Left lung (tissue), 10 donors: ENCODE data around the gene IGF1R. TPM values are rescaled to one million over a fixed set of nuclear protein-coding genes. Genes with fewer than 3 reads are reported as not detected.
A peak's percentile ranks its signal among the peaks of the same experiment; 100 is the strongest.

Experiments used
- ATAC-seq: fragments of 200-7000 bp; cut with Tn5 transposase; one replicate; pipeline ENCODE4 v1.9.1; 2020; ENCODE audit warnings: moderate library complexity
- DNase-seq, 4 donors: peaks; one replicate each; pipeline ENCODE4 v3.0.0-alpha.2; 2013 to 2020
- H3K27ac ChIP-seq, 2 donors: fragments of 200-600 bp; sonication (generic) in 1 of 2; one replicate each; pipeline versions ENCODE4 v1.5.0 to v1.8.0; 2020 to 2021
- H3K27me3 ChIP-seq, 2 donors: fragments of 200-600 bp; sonication (generic) in 1 of 2; one replicate each; pipeline versions ENCODE4 v1.5.0 to v1.8.0; 2020 to 2021
- H3K36me3 ChIP-seq, 2 donors: fragments of 200-600 bp; sonication (generic) in 1 of 2; one replicate each; pipeline versions ENCODE4 v1.5.0 to v1.8.0; 2020 to 2021
- H3K4me1 ChIP-seq, 2 donors: fragments of 200-600 bp; one replicate each; pipeline ENCODE4 v1.8.0; 2021
- H3K4me3 ChIP-seq, 2 donors: fragments of 200-600 bp; sonication (generic) in 1 of 2; one replicate each; pipeline versions ENCODE4 v1.5.0 to v1.8.0; 2020 to 2021; ENCODE audit warnings: mild to moderate bottlenecking in 1 of 2
- H3K9me3 ChIP-seq, 2 donors: fragments of 200-600 bp; sonication (generic) in 1 of 2; one replicate each; pipeline versions ENCODE4 v1.5.0 to v1.8.0; 2020 to 2021
- intact Hi-C, 2 donors: fragments of 100-400 bp; cut with DNase I; formaldehyde crosslinking; loops; one replicate each; pipeline versions ENCODE4 v1.11.2 to v1.14.2; 2022
- polyA plus RNA-seq, 6 donors: library from polyadenylated mRNA; unstranded; fragments of 120-200 nt; gene quantifications; one replicate each; pipeline ENCODE4 v1.2.1, GENCODE V29; 2013; ENCODE audit not compliant: insufficient read length in 6 of 6
- total RNA-seq, 2 donors: library from RNA; stranded (reverse); fragmentation: NEBNext Ultra II Directional; extraction: Animal tissue kit (Norgen Biotek cat#: 25700); gene quantifications; one replicate each; pipeline ENCODE4 v1.2.1, GENCODE V29; 2021
- TF ChIP-seq, protein P1 (sequence below), 2 donors: fragments of 200-600 bp; sonication (generic) in 1 of 2; IDR thresholded peaks; one replicate each; pipeline versions ENCODE4 v1.5.0 to v1.8.0; 2021; ENCODE audit warnings: antibody characterized with exemption in 2 of 2
- donor health status: DM: no; HTN: yes; CAD: no.
- donor health status: DM: no; HTN: no; CAD: no.

The IGF1R gene
- total and polyA plus RNA-seq, 8 donors: 32.0 to 41.0 (median 37.0) TPM

DNA sequence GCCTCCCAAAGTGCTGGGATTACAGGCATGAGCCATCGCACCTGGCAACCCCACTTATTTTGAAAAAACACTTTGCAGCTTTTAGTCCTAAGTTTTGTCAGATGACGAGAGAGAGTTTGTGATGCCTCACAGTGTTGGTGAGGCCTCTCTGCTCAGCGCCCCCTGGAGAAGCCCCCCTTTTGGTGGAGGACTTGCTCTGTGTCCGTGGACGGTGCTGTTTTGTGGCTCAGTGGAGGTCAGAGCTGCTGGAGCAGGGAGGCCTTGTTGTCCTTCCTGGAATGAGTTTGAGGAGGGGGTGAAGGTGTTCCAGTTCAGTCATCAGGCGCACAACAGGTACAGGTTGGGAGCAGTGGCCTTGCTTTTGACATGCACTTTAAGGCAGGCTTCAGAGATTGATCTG lies 301.3 kb downstream of the IGF1R start:
- DNase-seq (no peak), ATAC-seq (no peak)
- no peaks in the 10 kb centered on the region for H3K9me3 ChIP-seq
- H3K4me1 ChIP-seq: peaks cover 0 to 37% of the 10 kb centered on the region in 2 donors
- peaks cover 0 to 58% of the 10 kb centered on the region in 2 donors for H3K36me3 ChIP-seq
- no peak overlapping the region for H3K27ac ChIP-seq
- TF ChIP-seq, protein P1, sequence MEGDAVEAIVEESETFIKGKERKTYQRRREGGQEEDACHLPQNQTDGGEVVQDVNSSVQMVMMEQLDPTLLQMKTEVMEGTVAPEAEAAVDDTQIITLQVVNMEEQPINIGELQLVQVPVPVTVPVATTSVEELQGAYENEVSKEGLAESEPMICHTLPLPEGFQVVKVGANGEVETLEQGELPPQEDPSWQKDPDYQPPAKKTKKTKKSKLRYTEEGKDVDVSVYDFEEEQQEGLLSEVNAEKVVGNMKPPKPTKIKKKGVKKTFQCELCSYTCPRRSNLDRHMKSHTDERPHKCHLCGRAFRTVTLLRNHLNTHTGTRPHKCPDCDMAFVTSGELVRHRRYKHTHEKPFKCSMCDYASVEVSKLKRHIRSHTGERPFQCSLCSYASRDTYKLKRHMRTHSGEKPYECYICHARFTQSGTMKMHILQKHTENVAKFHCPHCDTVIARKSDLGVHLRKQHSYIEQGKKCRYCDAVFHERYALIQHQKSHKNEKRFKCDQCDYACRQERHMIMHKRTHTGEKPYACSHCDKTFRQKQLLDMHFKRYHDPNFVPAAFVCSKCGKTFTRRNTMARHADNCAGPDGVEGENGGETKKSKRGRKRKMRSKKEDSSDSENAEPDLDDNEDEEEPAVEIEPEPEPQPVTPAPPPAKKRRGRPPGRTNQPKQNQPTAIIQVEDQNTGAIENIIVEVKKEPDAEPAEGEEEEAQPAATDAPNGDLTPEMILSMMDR (IDR thresholded peaks at IDR 0.05): no peak
- no peak overlapping the region for H3K4me3 ChIP-seq
- intact Hi-C loops: no loop called here
- H3K27me3 ChIP-seq: no peaks in the 10 kb centered on the region

DNA sequence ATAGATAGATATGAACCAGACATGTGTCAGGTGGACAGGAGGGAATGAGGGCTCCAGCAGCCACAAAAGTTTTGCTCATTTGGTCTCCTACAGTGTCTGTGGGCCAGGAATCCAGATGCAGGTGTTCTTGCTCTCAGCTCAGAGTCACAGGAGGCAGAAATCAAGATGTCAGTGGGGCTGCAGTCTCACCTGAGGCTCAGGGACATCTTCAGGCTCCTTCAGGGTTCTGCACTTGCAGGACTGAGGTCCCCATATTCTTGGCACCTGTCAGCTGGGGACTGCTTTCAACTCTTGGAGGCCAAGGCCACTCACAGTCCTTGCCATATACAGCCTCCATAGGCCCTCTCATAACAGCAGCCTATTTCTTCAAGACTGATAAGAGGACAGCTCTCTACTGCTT lies 301.9 kb downstream of the IGF1R start:
- no peak for ATAC-seq
- intact Hi-C loops: no loop called here
- H3K27me3 ChIP-seq: no peaks in the 10 kb centered on the region
- H3K27ac ChIP-seq: no peak overlapping the region
- peaks cover 0 to 43% of the 10 kb centered on the region in 2 donors for H3K4me1 ChIP-seq
- H3K4me3 ChIP-seq: no peak overlapping the region
- TF ChIP-seq, protein P1 (IDR thresholded peaks at IDR 0.05): no peak
- no peak for DNase-seq
- peaks cover 0 to 53% of the 10 kb centered on the region in 2 donors for H3K36me3 ChIP-seq
- no peaks in the 10 kb centered on the region for H3K9me3 ChIP-seq

DNA sequence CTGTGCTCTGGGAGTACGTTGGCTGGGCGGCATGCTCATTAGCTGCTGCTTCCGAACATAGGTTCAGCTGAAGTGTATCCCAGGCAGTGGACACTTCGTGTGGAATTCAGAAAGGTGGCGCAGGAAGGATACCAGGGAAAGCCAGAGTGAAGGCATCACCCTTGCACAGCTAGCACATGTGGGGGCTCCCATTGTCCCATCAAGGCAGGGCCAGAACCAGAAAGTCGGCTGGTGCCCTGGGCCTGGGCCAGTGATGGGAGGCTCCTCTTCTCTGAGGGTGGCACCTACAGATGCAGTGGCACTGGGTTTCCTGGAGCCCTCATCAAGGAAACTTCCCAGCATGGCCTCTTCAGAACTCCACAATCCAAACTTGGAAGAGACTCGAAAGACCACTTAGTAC lies 302.7 kb downstream of the IGF1R start:
- Histone ChIP-seq H3K36me3 (peaks cover 0 to 50% of the 10 kb centered on the region in 2 donors), H3K9me3 (no peaks in the 10 kb centered on the region), H3K27me3 (no peaks in the 10 kb centered on the region), H3K4me1 (peaks cover 0 to 51% of the 10 kb centered on the region in 2 donors), H3K27ac (no peak overlapping the region), H3K4me3 (no peak overlapping the region)
- DNase-seq: no peak
- intact Hi-C loops: no loop called here
- ATAC-seq: no peak
- TF ChIP-seq, protein P1 (IDR thresholded peaks at IDR 0.05): no peak

DNA sequence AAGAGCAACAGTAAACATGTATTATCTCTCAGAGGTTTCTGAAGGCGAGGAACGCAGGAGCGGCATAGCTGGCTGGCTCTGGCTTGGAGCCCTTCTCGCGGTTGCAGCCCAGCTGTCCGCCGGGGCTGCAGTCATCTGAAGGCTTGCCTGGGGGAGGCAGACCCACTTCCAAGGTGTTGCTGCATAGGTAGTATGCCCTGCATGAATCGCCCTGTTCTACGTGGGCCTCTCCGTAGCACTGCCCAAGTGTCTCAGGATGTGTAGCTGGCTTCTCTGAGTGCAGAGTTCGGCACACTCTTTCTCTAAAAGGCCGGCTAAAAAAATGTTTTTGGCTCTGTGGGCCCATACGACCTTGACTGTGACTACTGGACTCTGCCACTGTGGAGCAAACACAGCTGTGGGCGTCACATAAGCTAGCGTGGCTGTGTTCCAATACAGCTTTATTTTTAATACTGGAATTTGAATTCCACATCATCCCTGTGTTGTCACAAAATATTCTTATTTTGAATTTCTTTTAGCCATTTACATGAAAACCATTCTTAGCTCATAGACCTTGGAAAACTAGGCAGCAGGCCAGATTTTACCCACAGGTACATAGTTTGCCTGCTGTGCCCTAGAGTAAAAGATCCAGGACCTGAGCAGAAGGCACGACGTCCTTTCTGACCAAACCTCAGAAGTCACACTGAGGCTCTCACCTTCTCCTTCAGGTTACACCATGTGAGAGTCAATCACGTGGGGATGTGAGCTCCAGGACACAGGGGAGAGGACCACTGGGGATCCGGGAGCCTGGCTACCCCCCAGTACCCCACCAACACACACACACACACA lies 303.4 kb downstream of the IGF1R start:
- H3K27me3 ChIP-seq: no peaks in the 10 kb centered on the region
- H3K4me1 ChIP-seq: peaks cover 0 to 52% of the 10 kb centered on the region in 2 donors
- no peaks in the 10 kb centered on the region for H3K9me3 ChIP-seq
- ATAC-seq: no peak
- peaks cover 0 to 57% of the 10 kb centered on the region in 2 donors for H3K36me3 ChIP-seq
- intact Hi-C loops: no loop called here
- peak in 1 of 4 donors; percentile 23 for DNase-seq
- no peak overlapping the region for H3K4me3 ChIP-seq
- H3K27ac ChIP-seq: no peak overlapping the region
- TF ChIP-seq, protein P1 (IDR thresholded peaks at IDR 0.05): no peak

DNA sequence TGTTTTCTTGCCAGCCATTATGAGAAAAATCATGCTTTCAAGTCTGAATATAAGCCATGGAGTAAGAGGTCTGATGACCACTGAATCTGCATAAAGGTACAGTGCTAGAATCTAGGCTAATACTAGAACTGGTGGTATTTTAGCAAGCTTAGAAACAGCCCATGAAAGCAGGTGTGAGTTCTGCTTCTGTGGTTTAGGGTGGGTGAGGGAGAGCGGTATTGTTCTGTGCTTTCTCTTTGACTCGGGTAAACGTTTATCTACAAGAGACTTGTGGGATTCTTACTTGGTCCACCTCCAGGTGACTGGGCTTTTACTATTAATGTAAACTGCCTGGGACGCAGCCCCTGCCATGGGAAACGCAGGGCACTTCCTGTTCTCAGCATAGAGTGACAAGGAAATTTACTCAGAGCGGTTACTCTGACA lies 304.1 kb downstream of the IGF1R start:
- peaks cover 0 to 64% of the 10 kb centered on the region in 2 donors for H3K36me3 ChIP-seq
- peaks cover 0 to 50% of the 10 kb centered on the region in 2 donors for H3K4me1 ChIP-seq
- no peaks in the 10 kb centered on the region for H3K27me3 ChIP-seq
- H3K9me3 ChIP-seq: no peaks in the 10 kb centered on the region
- H3K27ac ChIP-seq: peak overlapping the region in 1 of 2 donors; percentile 53
- TF ChIP-seq, protein P1 (IDR thresholded peaks at IDR 0.05): no peak
- DNase-seq (no peak), ATAC-seq (no peak)
- H3K4me3 ChIP-seq: no peak overlapping the region
- intact Hi-C loops: no loop called here
